Stimulated activated naive B cell treated with anti-CD40 and anti-IgM and Interleukin-4, amounts not matched to agents 10 μg/mL and 1 μg/mL and 100 μg/mL, for 72 hours (primary cell): ENCODE data around the gene DYNLT1.
"Not testable (repeated sequence)": the region's sequence is repeated elsewhere in the genome, so short reads cannot be mapped to it uniquely, and the experiment has no call there.

Source experiments
- ATAC-seq, 2 donors: fragments of 150-1000 bp; cut with Tn5 transposase; replicated peaks; 2 replicates each; pipeline ENCODE4 v1.10.0; 2021; ENCODE audit warnings: moderate library complexity in 1 of 2
- DNase-seq: peaks from one replicate; pipeline ENCODE4 v3.0.0; 2021
- H3K27ac Mint-ChIP-seq: one replicate; pipeline ENCODE4 v1.8.0; 2022; ENCODE audit warnings: mild to moderate bottlenecking, mixed read lengths
- H3K27me3 Mint-ChIP-seq, 2 donors: one replicate each; pipeline ENCODE4 v1.8.0; 2022; ENCODE audit warnings: mixed read lengths in 2 of 2
- H3K36me3 Mint-ChIP-seq, 2 donors: one replicate each; pipeline ENCODE4 v1.8.0; 2022; ENCODE audit warnings: mixed read lengths in 2 of 2, mild to moderate bottlenecking in 1 of 2
- H3K4me1 Mint-ChIP-seq, 2 donors: one replicate each; pipeline ENCODE4 v1.8.0; 2022; ENCODE audit warnings: mixed read lengths in 2 of 2, mild to moderate bottlenecking in 1 of 2
- H3K4me3 Mint-ChIP-seq, 2 donors: one replicate each; pipeline ENCODE4 v1.8.0; 2022; ENCODE audit warnings: mild to moderate bottlenecking in 2 of 2, mixed read lengths in 2 of 2, moderate library complexity in 1 of 2
- H3K9me3 Mint-ChIP-seq, 2 donors: one replicate each; pipeline ENCODE4 v1.8.0; 2022; ENCODE audit warnings: mixed read lengths in 2 of 2, mild to moderate bottlenecking in 1 of 2

Gene DYNLT1

GRCh38 chr6:158642097-158642601 lies 2.4 kb downstream of the DYNLT1 start:
- Mint-ChIP-seq H3K4me3 (no peak overlapping the region), H3K27ac (peak overlapping the region; percentile 37), H3K9me3 (no peaks in the 10 kb centered on the region), H3K4me1 (peaks cover 28 to 50% of the 10 kb centered on the region in 2 donors), H3K36me3 (peaks cover 11 to 30% of the 10 kb centered on the region in 2 donors), H3K27me3 (no peaks in the 10 kb centered on the region)
- DNase-seq (no peak), ATAC-seq (no peak)

- Mint-ChIP-seq H3K4me3 (no peak overlapping the region), H3K27ac (no peak overlapping the region), H3K9me3 (no peaks in the 10 kb centered on the region)
Observed at GRCh38 chr6:158640519-158640918, 4.0 kb downstream of the DYNLT1 start.

GRCh38 chr6:158639056-158639455 lies 5.5 kb downstream of the DYNLT1 start:
- H3K4me1 Mint-ChIP-seq: peaks cover 20 to 30% of the 10 kb centered on the region in 2 donors
- peaks cover 23 to 41% of the 10 kb centered on the region in 2 donors for H3K36me3 Mint-ChIP-seq
- peak overlapping the region; percentile 68 for H3K27ac Mint-ChIP-seq
- no peaks in the 10 kb centered on the region for H3K9me3 Mint-ChIP-seq
- DNase-seq (no peak), ATAC-seq (no peak)
- H3K4me3 Mint-ChIP-seq: no peak overlapping the region
- H3K27me3 Mint-ChIP-seq: no peaks in the 10 kb centered on the region

More at GRCh38 chr6:158640519-158640918, 4.0 kb downstream of the DYNLT1 start:
- Mint-ChIP-seq H3K36me3 (peaks cover 20 to 38% of the 10 kb centered on the region in 2 donors), H3K4me1 (peaks cover 21 to 39% of the 10 kb centered on the region in 2 donors), H3K27me3 (no peaks in the 10 kb centered on the region)
- DNase-seq (no peak), ATAC-seq (no peak)

- no peak for ATAC-seq
- Mint-ChIP-seq H3K27ac (peak overlapping the region; percentile 75), H3K9me3 (no peaks in the 10 kb centered on the region), H3K27me3 (no peaks in the 10 kb centered on the region), H3K4me1 (peaks cover 20 to 30% of the 10 kb centered on the region in 2 donors), H3K4me3 (no peak overlapping the region), H3K36me3 (peaks cover 23 to 41% of the 10 kb centered on the region in 2 donors)
- no peak for DNase-seq
Observed at GRCh38 chr6:158638324-158638854, 6.2 kb downstream of the DYNLT1 start.

- Mint-ChIP-seq H3K27ac (no peak overlapping the region), H3K36me3 (peaks cover 22 to 42% of the 10 kb centered on the region in 2 donors), H3K4me1 (peaks cover 15 to 19% of the 10 kb centered on the region in 2 donors), H3K4me3 (no peak overlapping the region), H3K27me3 (no peaks in the 10 kb centered on the region), H3K9me3 (no peaks in the 10 kb centered on the region)
- DNase-seq (no peak), ATAC-seq (no peak)
Observed at GRCh38 chr6:158636778-158637177, 7.8 kb downstream of the DYNLT1 start.

GRCh38 chr6:158635427-158636073 lies 9.0 kb downstream of the DYNLT1 start:
- Mint-ChIP-seq H3K9me3 (no peaks in the 10 kb centered on the region), H3K27me3 (no peaks in the 10 kb centered on the region), H3K4me1 (peaks cover 13 to 17% of the 10 kb centered on the region in 2 donors), H3K27ac (no peak overlapping the region), H3K4me3 (no peak overlapping the region), H3K36me3 (peaks cover 26 to 47% of the 10 kb centered on the region in 2 donors)
- DNase-seq (no peak), ATAC-seq (no peak)

GRCh38 chr6:158634695-158635426 lies 9.7 kb downstream of the DYNLT1 start:
- Mint-ChIP-seq H3K27me3 (no peaks in the 10 kb centered on the region), H3K9me3 (no peaks in the 10 kb centered on the region), H3K27ac (no peak overlapping the region), H3K36me3 (peaks cover 24 to 43% of the 10 kb centered on the region in 2 donors), H3K4me3 (no peak overlapping the region), H3K4me1 (peaks cover 8 to 10% of the 10 kb centered on the region in 2 donors)
- ATAC-seq: no peak
- no peak for DNase-seq

- Mint-ChIP-seq H3K27me3 (no peaks in the 10 kb centered on the region), H3K36me3 (peaks cover 31 to 45% of the 10 kb centered on the region in 2 donors), H3K4me1 (peaks cover 0 to 2% of the 10 kb centered on the region in 2 donors), H3K4me3 (no peak overlapping the region), H3K9me3 (no peaks in the 10 kb centered on the region), H3K27ac (no peak overlapping the region)
- ATAC-seq: no peak
- DNase-seq: no peak
Observed at GRCh38 chr6:158633127-158633526, 11.4 kb downstream of the DYNLT1 start.

- H3K4me1 Mint-ChIP-seq, H3K27me3 Mint-ChIP-seq, H3K27ac Mint-ChIP-seq, DNase-seq, H3K4me3 Mint-ChIP-seq, ATAC-seq, H3K9me3 Mint-ChIP-seq: not testable (repeated sequence)
- peaks cover 31 to 50% of the 10 kb centered on the region in 2 donors for H3K36me3 Mint-ChIP-seq
Observed at GRCh38 chr6:158632538-158633119, 11.9 kb downstream of the DYNLT1 start.

GRCh38 chr6:158631678-158632537 lies 12.6 kb downstream of the DYNLT1 start:
- peaks cover 39 to 51% of the 10 kb centered on the region in 2 donors for H3K36me3 Mint-ChIP-seq
- DNase-seq: no peak

GRCh38 chr6:158630938-158631616 lies 13.5 kb downstream of the DYNLT1 start:
- peaks cover 0 to 2% of the 10 kb centered on the region in 2 donors for H3K4me1 Mint-ChIP-seq
- ATAC-seq: no peak
- H3K36me3 Mint-ChIP-seq: peaks cover 41 to 52% of the 10 kb centered on the region in 2 donors
- H3K27ac Mint-ChIP-seq: no peak overlapping the region
- H3K9me3 Mint-ChIP-seq: no peaks in the 10 kb centered on the region
- H3K27me3 Mint-ChIP-seq: no peaks in the 10 kb centered on the region
- H3K4me3 Mint-ChIP-seq: no peak overlapping the region
- DNase-seq: no peak

More at GRCh38 chr6:158631678-158632537, 12.6 kb downstream of the DYNLT1 start:
- no peaks in the 10 kb centered on the region for H3K27me3 Mint-ChIP-seq
- no peak overlapping the region for H3K4me3 Mint-ChIP-seq
- no peaks in the 10 kb centered on the region for H3K9me3 Mint-ChIP-seq
- ATAC-seq: no peak
- H3K4me1 Mint-ChIP-seq: peaks cover 0 to 2% of the 10 kb centered on the region in 2 donors
- H3K27ac Mint-ChIP-seq: no peak overlapping the region

GRCh38 chr6:158629367-158630221 lies 14.9 kb downstream of the DYNLT1 start:
- Mint-ChIP-seq H3K4me3 (no peak overlapping the region), H3K4me1 (peaks cover 0 to 2% of the 10 kb centered on the region in 2 donors), H3K27ac (no peak overlapping the region), H3K27me3 (no peaks in the 10 kb centered on the region), H3K9me3 (no peaks in the 10 kb centered on the region), H3K36me3 (peaks cover 43 to 55% of the 10 kb centered on the region in 2 donors)
- DNase-seq (no peak), ATAC-seq (peak in 1 of 2 donors; percentile 58)
